COR-L47 (cell line): ENCODE data around the gene INAFM1.

Experiments used
- DNase-seq: peaks from one replicate; lab custom pipeline; 2025; lab: John Stamatoyannopoulos, UW

INAFM1 gene

DNA sequence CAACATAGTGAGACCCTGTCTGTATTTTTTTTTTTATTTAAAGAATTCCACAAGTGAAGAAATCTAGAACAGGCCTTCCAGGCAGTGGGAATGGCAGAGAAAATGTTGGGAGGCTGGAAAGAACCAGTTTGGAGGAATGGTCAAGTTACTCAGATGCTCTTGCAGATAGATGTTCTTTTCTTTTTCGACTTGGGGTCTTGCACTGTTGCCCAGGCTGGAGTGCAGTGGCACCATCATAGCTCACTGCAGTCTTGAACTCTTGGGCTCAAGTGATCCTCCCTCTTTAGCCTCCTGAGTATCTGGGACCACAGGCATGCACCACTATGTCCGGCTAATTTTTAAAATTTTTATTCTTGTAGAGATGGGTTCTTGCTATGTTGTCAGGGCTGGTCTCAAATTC, 35.6 kb downstream of the INAFM1 start:
- no peak for DNase-seq

DNA sequence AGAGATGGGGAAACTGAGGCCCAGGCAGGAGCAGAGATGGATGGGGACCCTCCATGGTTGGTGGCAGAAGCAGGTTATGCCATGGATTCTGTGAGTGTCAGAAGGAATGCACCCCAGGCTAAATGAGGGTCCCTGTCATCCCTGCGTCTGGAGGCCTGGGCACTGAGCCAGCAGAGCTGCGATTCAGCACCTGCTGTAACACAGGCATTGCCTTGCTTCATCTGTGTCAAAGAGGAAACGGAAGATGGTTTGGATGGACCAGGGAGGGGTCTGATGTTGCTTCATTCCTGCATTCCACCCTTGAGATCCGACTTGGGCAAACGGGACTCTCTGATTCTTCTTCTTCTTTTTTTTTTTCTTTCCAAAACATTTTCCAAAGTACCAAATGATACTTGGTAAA, 36.1 kb downstream of the INAFM1 start:
- peak; percentile 59 for DNase-seq

DNA sequence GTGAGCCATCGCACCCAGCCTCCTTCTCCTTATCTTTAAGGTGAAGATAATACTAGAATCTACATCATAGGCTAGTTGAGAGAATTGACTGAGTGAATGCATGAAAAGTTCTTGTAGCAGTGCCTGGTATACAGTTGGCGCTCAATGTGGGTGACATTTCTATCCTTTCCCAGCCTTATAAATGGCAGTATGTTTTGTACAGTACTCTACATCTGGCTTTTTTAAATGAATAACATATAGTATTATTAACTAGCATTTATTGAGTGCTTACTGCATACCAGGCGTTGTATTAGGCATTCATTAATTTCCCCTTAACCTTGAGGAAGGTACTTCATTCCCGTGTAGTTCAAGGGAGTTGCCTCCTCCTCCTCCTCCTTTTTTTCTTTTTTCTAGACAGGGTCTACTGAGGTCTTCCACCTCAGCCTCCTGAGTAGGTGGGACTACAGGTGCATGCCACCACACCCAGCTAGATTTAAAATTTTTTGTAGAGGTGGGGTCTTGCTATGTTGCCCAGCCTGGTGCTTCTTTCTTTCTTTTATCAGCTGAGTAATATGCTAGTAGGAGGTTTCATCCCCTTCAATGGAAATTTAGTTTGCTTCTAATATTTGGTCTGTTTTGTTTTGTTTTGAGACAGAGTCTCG, 37.8 kb downstream of the INAFM1 start:
- no peak for DNase-seq

DNA sequence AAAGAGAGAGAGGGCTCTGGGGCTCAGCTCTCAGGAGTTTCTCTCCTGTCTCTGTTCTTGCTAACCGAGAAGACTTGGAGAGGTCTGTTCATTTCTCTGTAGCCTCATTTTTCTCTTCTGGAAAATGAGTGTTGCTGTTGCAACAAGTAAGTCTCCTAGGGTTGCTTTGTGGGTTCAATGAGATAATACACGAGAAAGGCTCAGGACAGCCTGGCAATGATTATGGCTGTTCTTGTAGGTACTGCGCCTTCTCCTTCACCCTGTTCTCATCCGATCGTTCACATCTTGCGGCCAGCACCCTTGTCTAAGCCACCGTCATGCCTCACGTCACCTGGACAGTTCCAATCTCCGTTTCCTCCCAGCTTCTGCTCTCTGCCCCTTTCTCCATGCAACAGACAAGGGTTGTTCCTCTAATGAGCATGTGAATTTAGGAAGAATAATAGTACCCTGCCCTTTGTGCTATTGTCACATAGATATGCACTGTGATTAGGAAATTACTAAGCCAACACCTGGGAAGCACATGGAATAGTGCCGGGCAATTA, 39.1 kb downstream of the INAFM1 start:
- DNase-seq = no peak

DNA sequence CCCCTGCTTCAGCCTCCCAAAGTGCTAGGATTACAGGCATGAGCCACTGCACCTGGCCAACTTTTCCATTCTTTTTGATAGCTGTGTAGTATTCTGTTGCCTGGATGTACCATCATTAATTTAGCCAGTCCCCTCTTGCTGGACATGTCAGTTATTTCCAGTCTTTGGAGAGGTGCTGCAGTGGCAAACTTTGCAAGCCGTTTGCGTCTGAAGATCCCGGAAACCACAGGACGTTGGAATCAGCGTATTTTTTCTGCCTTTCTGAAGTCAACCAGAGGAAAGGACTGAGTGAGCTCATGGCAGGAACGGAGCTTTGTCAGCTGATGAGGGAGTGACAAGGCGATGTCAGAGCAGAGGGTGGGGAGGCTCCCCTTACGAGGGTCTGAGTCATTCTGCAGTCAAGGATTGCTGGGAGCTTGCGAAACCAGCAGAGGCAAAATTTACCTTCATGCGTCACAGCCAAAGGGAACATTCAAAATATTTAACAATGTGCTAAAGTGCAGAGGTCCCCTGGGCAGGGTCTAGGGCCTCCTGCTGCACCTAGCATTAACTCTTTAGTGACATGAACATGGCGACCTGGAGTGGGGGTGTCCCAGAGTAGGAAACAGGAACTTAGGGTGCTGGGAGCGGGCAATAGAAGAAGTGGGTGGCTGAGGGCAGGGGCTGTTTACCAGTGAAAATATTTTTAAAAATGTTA, 40.6 kb downstream of the INAFM1 start:
- no peak for DNase-seq

DNA sequence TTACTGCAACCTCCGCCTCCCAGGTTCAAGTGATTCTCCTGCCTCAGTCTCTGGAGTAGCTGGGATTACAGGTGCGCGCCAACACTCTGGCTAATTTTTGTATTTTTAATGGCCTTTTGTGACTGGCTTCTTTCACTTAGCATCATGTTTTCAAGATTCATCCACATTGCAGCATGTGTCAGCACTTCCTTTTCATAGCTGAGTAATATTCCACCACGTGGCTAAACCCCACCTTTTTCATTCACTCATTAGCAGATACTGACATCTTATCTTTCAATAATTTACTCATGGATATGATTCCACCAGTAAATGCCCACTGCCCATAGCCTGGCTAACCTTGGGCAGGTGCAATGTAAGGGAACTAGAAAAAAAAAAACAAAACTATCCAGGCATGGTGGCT, 41.8 kb downstream of the INAFM1 start:
- DNase-seq = no peak

DNA sequence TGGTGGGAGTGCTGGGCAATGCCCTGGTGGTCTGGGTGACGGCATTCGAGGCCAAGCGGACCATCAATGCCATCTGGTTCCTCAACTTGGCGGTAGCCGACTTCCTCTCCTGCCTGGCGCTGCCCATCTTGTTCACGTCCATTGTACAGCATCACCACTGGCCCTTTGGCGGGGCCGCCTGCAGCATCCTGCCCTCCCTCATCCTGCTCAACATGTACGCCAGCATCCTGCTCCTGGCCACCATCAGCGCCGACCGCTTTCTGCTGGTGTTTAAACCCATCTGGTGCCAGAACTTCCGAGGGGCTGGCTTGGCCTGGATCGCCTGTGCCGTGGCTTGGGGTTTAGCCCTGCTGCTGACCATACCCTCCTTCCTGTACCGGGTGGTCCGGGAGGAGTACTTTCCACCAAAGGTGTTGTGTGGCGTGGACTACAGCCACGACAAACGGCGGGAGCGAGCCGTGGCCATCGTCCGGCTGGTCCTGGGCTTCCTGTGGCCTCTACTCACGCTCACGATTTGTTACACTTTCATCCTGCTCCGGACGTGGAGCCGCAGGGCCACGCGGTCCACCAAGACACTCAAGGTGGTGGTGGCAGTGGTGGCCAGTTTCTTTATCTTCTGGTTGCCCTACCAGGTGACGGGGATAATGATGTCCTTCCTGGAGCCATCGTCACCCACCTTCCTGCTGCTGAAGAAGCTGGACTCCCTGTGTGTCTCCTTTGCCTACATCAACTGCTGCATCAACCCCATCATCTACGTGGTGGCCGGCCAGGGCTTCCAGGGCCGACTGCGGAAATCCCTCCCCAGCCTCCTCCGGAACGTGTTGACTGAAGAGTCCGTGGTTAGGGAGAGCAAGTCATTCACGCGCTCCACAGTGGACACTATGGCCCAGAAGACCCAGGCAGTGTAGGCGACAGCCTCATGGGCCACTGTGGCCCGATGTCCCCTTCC, 45.5 kb downstream of the INAFM1 start:
- no peak for DNase-seq

DNA sequence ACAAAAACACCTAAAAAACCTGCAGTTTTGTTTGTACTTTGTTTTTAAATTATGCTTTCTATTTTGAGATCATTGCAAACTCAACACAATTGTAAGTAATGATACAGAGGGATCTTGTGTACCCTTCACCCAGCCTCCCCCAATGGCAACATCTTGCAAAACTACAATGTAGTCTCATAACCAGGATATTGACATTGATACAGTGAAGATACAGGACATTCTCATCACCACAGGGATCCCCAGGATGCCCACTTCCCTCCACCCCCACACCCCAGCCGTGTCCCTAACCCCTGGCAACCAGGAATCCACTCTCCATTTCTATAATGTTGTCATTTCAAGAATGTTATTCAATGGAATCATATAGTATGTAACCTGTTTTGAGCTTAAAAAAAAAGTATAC, 46.9 kb downstream of the INAFM1 start:
- DNase-seq = no peak

DNA sequence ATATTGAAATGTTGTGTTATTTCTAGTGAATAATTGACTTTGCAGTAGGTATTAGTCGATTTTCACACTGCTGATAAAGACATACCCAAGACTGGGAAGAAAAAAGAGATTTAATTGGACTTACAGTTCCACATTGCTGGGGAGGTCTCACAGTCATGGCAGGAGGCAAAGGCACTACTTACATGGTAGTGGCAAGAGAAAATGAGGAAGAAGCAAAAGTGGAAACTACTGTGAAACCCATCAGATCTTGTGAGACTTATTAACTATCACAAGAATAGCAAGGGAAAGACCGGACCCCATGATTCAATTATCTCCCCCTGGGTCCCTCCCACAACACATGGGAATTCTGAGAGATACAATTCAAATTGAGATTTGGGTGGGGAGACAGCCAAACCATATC, 47.4 kb downstream of the INAFM1 start:
- no peak for DNase-seq

DNA sequence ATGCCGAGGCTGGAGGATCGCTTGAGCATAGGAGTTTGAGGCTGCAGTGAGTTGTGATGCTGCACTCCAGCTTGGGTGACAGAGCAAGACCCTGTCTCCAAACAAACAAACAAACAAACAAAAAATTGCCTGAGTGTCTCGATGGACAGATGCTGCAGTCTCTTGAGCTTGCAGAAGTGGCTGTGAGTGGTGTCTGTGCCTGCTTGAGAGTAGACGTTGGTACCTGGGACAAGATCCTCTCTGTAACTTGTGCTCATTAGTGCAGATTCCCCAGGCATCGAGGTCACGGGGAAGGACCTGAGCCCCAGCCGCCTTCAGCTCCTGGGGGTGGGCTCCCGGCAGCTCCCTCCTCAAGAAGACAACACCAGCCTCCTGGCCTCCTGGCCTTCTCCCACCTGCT, 48.7 kb downstream of the INAFM1 start:
- no peak for DNase-seq

DNA sequence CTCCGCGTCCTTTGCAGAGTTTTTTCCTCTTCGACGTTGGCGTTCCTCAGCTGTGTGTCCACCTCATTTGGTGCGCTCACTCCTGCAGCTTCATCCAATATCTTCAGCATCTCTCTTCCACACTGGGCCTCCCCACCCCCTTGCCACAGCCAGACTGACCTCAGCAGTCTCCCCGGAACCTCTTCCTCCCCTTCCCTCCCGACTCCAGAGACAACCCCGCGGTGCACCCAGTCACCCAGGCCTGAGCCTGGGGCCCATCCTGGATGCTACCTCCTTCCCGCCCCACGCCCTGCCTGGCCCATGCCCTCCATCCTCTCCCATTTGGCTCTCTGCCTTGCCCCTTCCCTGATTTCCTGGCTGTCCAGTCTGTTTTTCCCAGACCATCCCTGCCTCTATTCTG, 49.2 kb downstream of the INAFM1 start:
- DNase-seq = no peak

DNA sequence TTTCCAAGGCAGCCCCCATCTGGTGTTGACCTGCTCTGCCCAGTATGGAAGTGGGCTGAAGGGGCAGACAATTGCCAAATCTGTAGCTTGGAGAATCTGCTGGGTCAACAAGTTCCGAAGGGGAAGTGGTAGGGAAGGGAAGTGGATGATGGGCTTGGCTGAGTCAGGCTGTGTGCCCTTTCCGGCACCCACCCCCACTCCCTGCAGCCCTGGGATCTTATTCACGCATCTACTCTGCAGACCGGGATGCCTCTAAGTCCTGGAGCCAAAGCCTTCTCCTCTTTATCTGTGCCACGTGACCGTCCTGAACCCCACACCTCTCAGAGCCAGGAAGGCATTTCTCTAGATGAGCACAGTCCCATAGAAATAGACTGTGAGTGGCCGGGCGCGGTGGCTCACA, 49.8 kb downstream of the INAFM1 start:
- DNase-seq = no peak
